GM10847 (cell line): ENCODE data around the gene HAUS3.

Source experiments
- POLR2A ChIP-seq: IDR thresholded peaks from 2 replicates; pipeline ENCODE4 v1.6.1; 2011; ENCODE audit not compliant: insufficient read length; ENCODE audit errors: extremely low read depth

Gene HAUS3

GRCh38 chr4:2269206-2269531 is 27.2 kb upstream of the HAUS3 start:
- no peak for TF ChIP-seq POLR2A

- TF ChIP-seq POLR2A, result no peak
Observed at GRCh38 chr4:2268357-2269205, 26.7 kb upstream of the HAUS3 start.

GRCh38 chr4:2267841-2268240 is 25.9 kb upstream of the HAUS3 start:
- no peak for TF ChIP-seq POLR2A

GRCh38 chr4:2267320-2267811 is 25.4 kb upstream of the HAUS3 start:
- no peak for TF ChIP-seq POLR2A

- no peak for TF ChIP-seq POLR2A
Observed at GRCh38 chr4:2266821-2267220, 24.9 kb upstream of the HAUS3 start.

- no peak for TF ChIP-seq POLR2A
Observed at GRCh38 chr4:2266181-2266580, 24.3 kb upstream of the HAUS3 start.

GRCh38 chr4:2265113-2266110 is 23.5 kb upstream of the HAUS3 start:
- TF ChIP-seq POLR2A, result no peak

- TF ChIP-seq POLR2A, result no peak
Observed at GRCh38 chr4:2264481-2265041, 22.6 kb upstream of the HAUS3 start.

- TF ChIP-seq POLR2A, result no peak
Observed at GRCh38 chr4:2263926-2264321, 22.0 kb upstream of the HAUS3 start.

GRCh38 chr4:2262944-2263250 is 21.0 kb upstream of the HAUS3 start:
- no peak for TF ChIP-seq POLR2A

- peak; percentile 95 for TF ChIP-seq POLR2A
Observed at GRCh38 chr4:2262145-2262943, 20.4 kb upstream of the HAUS3 start.

GRCh38 chr4:2261853-2262144 is 19.9 kb upstream of the HAUS3 start, which contains the start of gene MXD4:
Gene MXD4, minus strand, starts transcription at chr4:2262109. Its CDS starts 129 bp downstream, at chr4:2261980.
- TF ChIP-seq POLR2A, result no peak

- no peak for TF ChIP-seq POLR2A
Observed at GRCh38 chr4:2261110-2261852, 19.4 kb upstream of the HAUS3 start.
